ENCODE measurements around the gene ZNF334. TPM values are rescaled to one million over a fixed set of nuclear protein-coding genes. Genes with fewer than 3 reads are reported as not detected.

Gene ZNF334
- 0.36 and 1.2 TPM in 2 replicates for total RNA-seq

GRCh38 chr20:46512943-46513844 is at the start of gene ZNF334:
ZNF334 (minus strand) TSS chr20:46513559; CDS start chr20:46512102, 1,457 bp downstream.

GRCh38 chr20:46550461-46550860 is 37.1 kb upstream of the ZNF334 start, which contains the start of gene OCSTAMP:
OCSTAMP (minus strand) TSS chr20:46550654; CDS start chr20:46550560, 94 bp downstream.

Other genes with a start within 250 kb of the ZNF334 start
- not detected in 2 replicates for gene CDH22, start 205.1 kb downstream of the ZNF334 start, total RNA-seq
- gene ELMO2, start 106.9 kb downstream of the ZNF334 start, total RNA-seq: 24.0 and 33.6 TPM in 2 replicates
- gene OCSTAMP, start 37.1 kb upstream of the ZNF334 start, total RNA-seq: not detected in 2 replicates
- gene SLC13A3, start 137.9 kb upstream of the ZNF334 start, total RNA-seq: 0.09 and 0.38 TPM in 2 replicates
- gene TP53RK, start 175.9 kb upstream of the ZNF334 start, total RNA-seq: 17.5 and 19.1 TPM in 2 replicates
- 6.7 and 12.6 TPM in 2 replicates for gene SLC2A10, start 196.1 kb upstream of the ZNF334 start, total RNA-seq